HEK293 (cell line): ENCODE data around the gene CNR1.

Experiments
- BCL11A ChIP-seq: fragments of 450-650 bp; formaldehyde crosslinking; IDR thresholded peaks from 2 replicates; pipeline ENCODE4 v1.5.1; 2016; ENCODE audit warnings: low read depth, missing biosample characterization, missing genetic modification characterization
- KLF10 ChIP-seq: fragments of 450-650 bp; IDR thresholded peaks from 2 replicates; pipeline ENCODE4 v1.5.1; 2018; ENCODE audit warnings: missing biosample characterization, mild to moderate bottlenecking, missing genetic modification characterization
- MEIS1 ChIP-seq: sonication (generic); formaldehyde crosslinking; IDR thresholded peaks from 2 replicates; pipeline ENCODE4 v1.8.1; 2022; ENCODE audit warnings: missing genetic modification reagents, mild to moderate bottlenecking, borderline replicate concordance
- MZF1 ChIP-seq: fragments of 450-650 bp; formaldehyde crosslinking; IDR thresholded peaks from 2 replicates; pipeline ENCODE4 v1.5.1; 2017; ENCODE audit warnings: missing biosample characterization, missing genetic modification characterization, borderline replicate concordance
- TCF7L2 ChIP-seq: IDR thresholded peaks from 2 replicates; pipeline ENCODE4 v1.6.1; 2011; ENCODE audit warnings: low read depth, mild to moderate bottlenecking, inconsistent platforms, low read length, moderate library complexity, borderline replicate concordance
- ZNF324 ChIP-seq: fragments of 450-650 bp; formaldehyde crosslinking; IDR thresholded peaks from 2 replicates; pipeline ENCODE4 v1.5.1; 2016; ENCODE audit warnings: missing biosample characterization, missing genetic modification characterization
- ZNF785 ChIP-seq: fragments of 450-650 bp; formaldehyde crosslinking; IDR thresholded peaks from 2 replicates; pipeline ENCODE4 v1.5.1; 2016; ENCODE audit warnings: missing biosample characterization, missing genetic modification characterization
- ZNF792 ChIP-seq: fragments of 450-650 bp; formaldehyde crosslinking; IDR thresholded peaks from 2 replicates; pipeline ENCODE4 v1.5.1; 2016; ENCODE audit warnings: missing biosample characterization, missing genetic modification characterization
- TF ChIP-seq, protein P1 (sequence below): fragments of 450-650 bp; formaldehyde crosslinking; IDR thresholded peaks from 2 replicates; pipeline ENCODE4 v1.5.1; 2016; ENCODE audit warnings: missing biosample characterization, missing genetic modification characterization
- TF ChIP-seq, protein P2 (sequence below): fragments of 450-650 bp; formaldehyde crosslinking; IDR thresholded peaks from 2 replicates; pipeline ENCODE4 v1.5.1; 2016; ENCODE audit warnings: missing biosample characterization, missing genetic modification characterization
- TF ChIP-seq, protein P3 (sequence below): fragments of 450-650 bp; formaldehyde crosslinking; IDR thresholded peaks from 2 replicates; pipeline ENCODE4 v1.5.1; 2017; ENCODE audit warnings: missing biosample characterization, missing genetic modification characterization

DNA sequence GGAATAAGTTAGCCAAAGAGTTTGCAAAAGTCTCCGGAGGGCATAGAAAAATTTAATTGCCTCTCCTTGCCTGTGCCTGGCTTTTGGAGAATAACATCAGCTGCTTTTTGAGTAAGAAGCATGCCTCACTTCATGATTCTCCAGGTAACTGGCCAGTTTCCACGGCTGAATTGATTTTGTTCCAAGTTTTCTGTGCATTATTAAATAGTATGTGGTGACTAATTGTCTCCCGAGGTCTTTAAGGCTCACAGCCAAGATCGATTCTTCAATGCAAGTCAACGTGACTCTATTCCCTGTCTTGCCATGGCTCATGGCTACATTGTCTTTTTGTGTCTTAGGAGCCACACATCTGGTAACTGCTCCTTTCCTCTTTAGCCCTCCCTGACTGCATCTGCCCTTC, 54.2 kb downstream of the CNR1 start:
- TF ChIP-seq MEIS1 (CRISPR knock-in tag) (no peak), ZNF792 (tag by site-specific recombination) (no peak), KLF10 (tag by site-specific recombination) (no peak), BCL11A (tag by site-specific recombination) (no peak), ZNF324 (tag by site-specific recombination) (no peak), ZNF785 (tag by site-specific recombination) (no peak), MZF1 (tag by site-specific recombination) (no peak), TCF7L2 (no peak)
- TF ChIP-seq, protein P1, sequence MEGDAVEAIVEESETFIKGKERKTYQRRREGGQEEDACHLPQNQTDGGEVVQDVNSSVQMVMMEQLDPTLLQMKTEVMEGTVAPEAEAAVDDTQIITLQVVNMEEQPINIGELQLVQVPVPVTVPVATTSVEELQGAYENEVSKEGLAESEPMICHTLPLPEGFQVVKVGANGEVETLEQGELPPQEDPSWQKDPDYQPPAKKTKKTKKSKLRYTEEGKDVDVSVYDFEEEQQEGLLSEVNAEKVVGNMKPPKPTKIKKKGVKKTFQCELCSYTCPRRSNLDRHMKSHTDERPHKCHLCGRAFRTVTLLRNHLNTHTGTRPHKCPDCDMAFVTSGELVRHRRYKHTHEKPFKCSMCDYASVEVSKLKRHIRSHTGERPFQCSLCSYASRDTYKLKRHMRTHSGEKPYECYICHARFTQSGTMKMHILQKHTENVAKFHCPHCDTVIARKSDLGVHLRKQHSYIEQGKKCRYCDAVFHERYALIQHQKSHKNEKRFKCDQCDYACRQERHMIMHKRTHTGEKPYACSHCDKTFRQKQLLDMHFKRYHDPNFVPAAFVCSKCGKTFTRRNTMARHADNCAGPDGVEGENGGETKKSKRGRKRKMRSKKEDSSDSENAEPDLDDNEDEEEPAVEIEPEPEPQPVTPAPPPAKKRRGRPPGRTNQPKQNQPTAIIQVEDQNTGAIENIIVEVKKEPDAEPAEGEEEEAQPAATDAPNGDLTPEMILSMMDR (tag by site-specific recombination): no peak
- TF ChIP-seq, protein P2, sequence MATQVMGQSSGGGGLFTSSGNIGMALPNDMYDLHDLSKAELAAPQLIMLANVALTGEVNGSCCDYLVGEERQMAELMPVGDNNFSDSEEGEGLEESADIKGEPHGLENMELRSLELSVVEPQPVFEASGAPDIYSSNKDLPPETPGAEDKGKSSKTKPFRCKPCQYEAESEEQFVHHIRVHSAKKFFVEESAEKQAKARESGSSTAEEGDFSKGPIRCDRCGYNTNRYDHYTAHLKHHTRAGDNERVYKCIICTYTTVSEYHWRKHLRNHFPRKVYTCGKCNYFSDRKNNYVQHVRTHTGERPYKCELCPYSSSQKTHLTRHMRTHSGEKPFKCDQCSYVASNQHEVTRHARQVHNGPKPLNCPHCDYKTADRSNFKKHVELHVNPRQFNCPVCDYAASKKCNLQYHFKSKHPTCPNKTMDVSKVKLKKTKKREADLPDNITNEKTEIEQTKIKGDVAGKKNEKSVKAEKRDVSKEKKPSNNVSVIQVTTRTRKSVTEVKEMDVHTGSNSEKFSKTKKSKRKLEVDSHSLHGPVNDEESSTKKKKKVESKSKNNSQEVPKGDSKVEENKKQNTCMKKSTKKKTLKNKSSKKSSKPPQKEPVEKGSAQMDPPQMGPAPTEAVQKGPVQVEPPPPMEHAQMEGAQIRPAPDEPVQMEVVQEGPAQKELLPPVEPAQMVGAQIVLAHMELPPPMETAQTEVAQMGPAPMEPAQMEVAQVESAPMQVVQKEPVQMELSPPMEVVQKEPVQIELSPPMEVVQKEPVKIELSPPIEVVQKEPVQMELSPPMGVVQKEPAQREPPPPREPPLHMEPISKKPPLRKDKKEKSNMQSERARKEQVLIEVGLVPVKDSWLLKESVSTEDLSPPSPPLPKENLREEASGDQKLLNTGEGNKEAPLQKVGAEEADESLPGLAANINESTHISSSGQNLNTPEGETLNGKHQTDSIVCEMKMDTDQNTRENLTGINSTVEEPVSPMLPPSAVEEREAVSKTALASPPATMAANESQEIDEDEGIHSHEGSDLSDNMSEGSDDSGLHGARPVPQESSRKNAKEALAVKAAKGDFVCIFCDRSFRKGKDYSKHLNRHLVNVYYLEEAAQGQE (tag by site-specific recombination): no peak
- TF ChIP-seq, protein P3, sequence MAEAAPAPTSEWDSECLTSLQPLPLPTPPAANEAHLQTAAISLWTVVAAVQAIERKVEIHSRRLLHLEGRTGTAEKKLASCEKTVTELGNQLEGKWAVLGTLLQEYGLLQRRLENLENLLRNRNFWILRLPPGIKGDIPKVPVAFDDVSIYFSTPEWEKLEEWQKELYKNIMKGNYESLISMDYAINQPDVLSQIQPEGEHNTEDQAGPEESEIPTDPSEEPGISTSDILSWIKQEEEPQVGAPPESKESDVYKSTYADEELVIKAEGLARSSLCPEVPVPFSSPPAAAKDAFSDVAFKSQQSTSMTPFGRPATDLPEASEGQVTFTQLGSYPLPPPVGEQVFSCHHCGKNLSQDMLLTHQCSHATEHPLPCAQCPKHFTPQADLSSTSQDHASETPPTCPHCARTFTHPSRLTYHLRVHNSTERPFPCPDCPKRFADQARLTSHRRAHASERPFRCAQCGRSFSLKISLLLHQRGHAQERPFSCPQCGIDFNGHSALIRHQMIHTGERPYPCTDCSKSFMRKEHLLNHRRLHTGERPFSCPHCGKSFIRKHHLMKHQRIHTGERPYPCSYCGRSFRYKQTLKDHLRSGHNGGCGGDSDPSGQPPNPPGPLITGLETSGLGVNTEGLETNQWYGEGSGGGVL (tag by site-specific recombination): no peak
